ENCODE results near the gene NANS. TPM values are rescaled to one million over a fixed set of nuclear protein-coding genes. Genes with fewer than 3 reads are reported as not detected.

NANS gene
- total RNA-seq, 1 experiment from 2014 or later: 48.9 TPM

- no peak overlapping the region for H3K4me3 ChIP-seq (replicated peaks in 1 of 2; ENCODE audit: low read depth in 1 of 2, low read length in 2 of 2)
- H3K9me2 ChIP-seq (ENCODE audit: insufficient read depth): no peaks in the 10 kb centered on the region
- intact Hi-C loops (cut with micrococcal nuclease): no loop called here
- BruUV-seq (replicated peaks): no TSS peak
- ATAC-seq: no peak
- no peaks in the 10 kb centered on the region for H3K27me3 ChIP-seq (ENCODE audit: insufficient read depth, low read length)
- H3K79me2 ChIP-seq (ENCODE audit: insufficient read depth, low read length): no peaks in the 10 kb centered on the region
- no peaks in the 10 kb centered on the region for H4K20me1 ChIP-seq (ENCODE audit: insufficient read depth)
- RAD21 ChIA-PET (ENCODE audit: low non-redundant PET in 1 of 2, low total read pairs in 2 of 2, uncharacterized antibody in 2 of 2, unreplicated experiment in 2 of 2): no interaction called here
- no peak overlapping the region for H2AFZ ChIP-seq (ENCODE audit: low read depth, low read length, poor library complexity, severe bottlenecking)
- no peak for DNase-seq (ENCODE audit: low read depth, low spot score)
- no peak overlapping the region for H3K4me2 ChIP-seq (ENCODE audit: low read length)
- H3K36me3 ChIP-seq (ENCODE audit: control insufficient read depth in 1 of 2, insufficient read depth in 2 of 2, low read length in 2 of 2): 0 out of 4 replicates have a peak, but pooled peaks cover 0 to 2% of the 10 kb centered on the region in 2 experiments
- H3K9ac ChIP-seq (ENCODE audit: low read length): no peak overlapping the region
- no peaks in the 10 kb centered on the region for H3K9me3 ChIP-seq (ENCODE audit: control insufficient read depth in 1 of 2, insufficient read depth in 1 of 2, low read depth in 1 of 2, low read length in 2 of 2)
- POLR2A ChIA-PET: interaction anchor here (0.6 kb wide), 1 partner anchor 35 kb away, joined by 3 read pairs; the partner anchor contains the start of gene NANS
- CTCF ChIA-PET: no interaction called here
- H3K27ac ChIP-seq (ENCODE audit: low read depth, low read length): no peak overlapping the region
- no peak for TF ChIP-seq ZFX (IDR thresholded peaks at IDR 0.05)
- no peak for TF ChIP-seq SIN3A (IDR thresholded peaks at IDR 0.05; ENCODE audit: low read depth)
- TF ChIP-seq ZNF274 (IDR thresholded peaks at IDR 0.05; ENCODE audit: low read depth, low read length): no peak
- no peak for TF ChIP-seq EGR1 (IDR thresholded peaks at IDR 0.05; ENCODE audit: low read depth)
- TF ChIP-seq EZH2 (IDR thresholded peaks at IDR 0.05): no peak
- no peak for TF ChIP-seq CTCF (IDR thresholded peaks at IDR 0.05 in 2 of 3, conservative IDR thresholded peaks at IDR 0.05 in 1 of 3; ENCODE audit: borderline replicate concordance in 1 of 3, insufficient read depth in 1 of 3, low read depth in 2 of 3, low read length in 2 of 3)
- no peak for TF ChIP-seq JUND (IDR thresholded peaks at IDR 0.05)
- TF ChIP-seq CEBPB (IDR thresholded peaks at IDR 0.05; ENCODE audit: low read depth): no peak
- no peak for TF ChIP-seq SRF (IDR thresholded peaks at IDR 0.05; ENCODE audit: low read depth)
- no peak for TF ChIP-seq RAD21 (IDR thresholded peaks at IDR 0.05; ENCODE audit: low read depth)
- TF ChIP-seq YY1 (IDR thresholded peaks at IDR 0.05; ENCODE audit: extremely low read depth, insufficient replicate concordance, low read depth, low read length): no peak
- TF ChIP-seq EZH2phosphoT487 (IDR thresholded peaks at IDR 0.05; ENCODE audit: borderline replicate concordance): no peak
- no peak for TF ChIP-seq POLR2A (IDR thresholded peaks at IDR 0.05; ENCODE audit: borderline replicate concordance, extremely low read depth, insufficient read depth, insufficient read length)
- no peaks in the 10 kb centered on the region for H3K4me1 ChIP-seq (ENCODE audit: control insufficient read depth in 1 of 2, insufficient read depth in 2 of 2, low read length in 2 of 2)
These were observed 35.4 kb downstream of the NANS start for GRCh38 chr9:98091735-98092612.

All from HCT116 (cell line).